ENCODE results near the gene C4orf50. TPM values are rescaled to one million over a fixed set of nuclear protein-coding genes. Genes with fewer than 3 reads are reported as not detected.

C4orf50 gene
- polyA plus RNA-seq, 1 donor from 2014 or later: 1.6 TPM

DNA sequence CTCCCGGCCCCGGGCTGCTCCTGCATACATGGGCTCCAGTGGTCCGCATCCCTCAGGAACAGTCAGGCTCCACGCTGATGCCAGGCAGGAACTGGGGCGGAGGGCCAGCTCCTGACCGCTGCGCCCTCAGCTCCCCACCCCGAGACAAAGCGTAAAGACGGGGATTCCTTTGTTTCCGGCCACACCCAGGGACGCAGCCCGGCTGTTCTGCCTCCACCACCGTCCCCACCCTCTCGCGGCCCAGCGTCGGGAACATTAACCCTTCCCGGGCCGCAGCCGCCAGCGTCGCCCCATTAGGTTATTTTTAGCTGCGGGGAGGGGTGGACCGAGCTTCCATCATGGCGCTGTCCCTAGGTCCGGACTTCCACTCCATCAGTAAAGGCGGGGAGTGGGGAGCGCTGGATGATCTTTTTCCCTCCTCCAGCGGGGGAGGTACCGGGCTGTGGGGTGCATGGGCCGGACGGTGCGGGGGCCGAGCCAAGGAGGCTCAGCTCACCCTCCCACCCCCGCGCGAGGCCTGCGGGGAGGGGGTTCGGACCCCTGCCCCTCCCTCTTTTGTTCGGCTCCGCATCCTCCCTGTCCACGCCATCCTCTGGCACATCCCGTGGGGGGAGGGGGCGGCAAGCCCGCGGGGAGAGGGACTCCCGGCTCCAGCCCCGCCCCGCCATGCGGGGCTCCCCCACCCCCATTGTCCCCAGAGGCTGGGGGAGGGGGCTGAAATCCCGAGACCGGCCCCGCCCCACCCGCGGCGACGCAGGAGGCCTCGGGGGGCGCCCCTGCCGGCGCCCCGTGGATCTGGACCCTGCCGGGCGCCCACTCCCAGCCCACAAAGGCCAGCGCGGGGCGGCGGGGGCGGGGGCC is 130.6 kb downstream of the C4orf50 start:
- Histone ChIP-seq H3F3A (ENCODE audit: insufficient read depth, low read length, poor library complexity, severe bottlenecking) (no peaks in the 10 kb centered on the region), H3K36me3 (ENCODE audit: insufficient read depth, low read length) (no peaks in the 10 kb centered on the region), H3K79me2 (replicated peaks; ENCODE audit: insufficient read depth, low read length) (peaks cover 92% of the 10 kb centered on the region), H4K20me1 (ENCODE audit: insufficient read depth) (peaks cover 14% of the 10 kb centered on the region), H3K27ac (ENCODE audit: low read length) (peak overlapping the region; percentile 98), H2AFZ (ENCODE audit: low read depth, low read length) (peak overlapping the region; percentile 4), H3K4me2 (ENCODE audit: low read length) (peak overlapping the region; percentile 99), H3K27me3 (ENCODE audit: insufficient read depth, low read depth, low read length) (no peaks in the 10 kb centered on the region), H3K9me2 (ENCODE audit: insufficient read depth, low read length) (no peaks in the 10 kb centered on the region), H3K4me3 (ENCODE audit: low read length) (peak overlapping the region; percentile 87), H3K9ac (ENCODE audit: low read length) (peak overlapping the region; percentile 99), H3K9me3 (ENCODE audit: low read length) (no peaks in the 10 kb centered on the region)
- TF ChIP-seq, protein P1, sequence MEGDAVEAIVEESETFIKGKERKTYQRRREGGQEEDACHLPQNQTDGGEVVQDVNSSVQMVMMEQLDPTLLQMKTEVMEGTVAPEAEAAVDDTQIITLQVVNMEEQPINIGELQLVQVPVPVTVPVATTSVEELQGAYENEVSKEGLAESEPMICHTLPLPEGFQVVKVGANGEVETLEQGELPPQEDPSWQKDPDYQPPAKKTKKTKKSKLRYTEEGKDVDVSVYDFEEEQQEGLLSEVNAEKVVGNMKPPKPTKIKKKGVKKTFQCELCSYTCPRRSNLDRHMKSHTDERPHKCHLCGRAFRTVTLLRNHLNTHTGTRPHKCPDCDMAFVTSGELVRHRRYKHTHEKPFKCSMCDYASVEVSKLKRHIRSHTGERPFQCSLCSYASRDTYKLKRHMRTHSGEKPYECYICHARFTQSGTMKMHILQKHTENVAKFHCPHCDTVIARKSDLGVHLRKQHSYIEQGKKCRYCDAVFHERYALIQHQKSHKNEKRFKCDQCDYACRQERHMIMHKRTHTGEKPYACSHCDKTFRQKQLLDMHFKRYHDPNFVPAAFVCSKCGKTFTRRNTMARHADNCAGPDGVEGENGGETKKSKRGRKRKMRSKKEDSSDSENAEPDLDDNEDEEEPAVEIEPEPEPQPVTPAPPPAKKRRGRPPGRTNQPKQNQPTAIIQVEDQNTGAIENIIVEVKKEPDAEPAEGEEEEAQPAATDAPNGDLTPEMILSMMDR (IDR thresholded peaks at IDR 0.05; ENCODE audit: poor library complexity, severe bottlenecking): peak; percentile 14
- no peak for TF ChIP-seq RAD21 (conservative IDR thresholded peaks at IDR 0.05)
- peak; percentile 35 for TF ChIP-seq TAF1 (IDR thresholded peaks at IDR 0.05; ENCODE audit: low read depth)
- TF ChIP-seq MXI1 (conservative IDR thresholded peaks at IDR 0.05; ENCODE audit: poor library complexity, severe bottlenecking): no peak
- TF ChIP-seq POLR2AphosphoS5 (IDR thresholded peaks at IDR 0.05): peak; percentile 25
- TF ChIP-seq, protein P2, sequence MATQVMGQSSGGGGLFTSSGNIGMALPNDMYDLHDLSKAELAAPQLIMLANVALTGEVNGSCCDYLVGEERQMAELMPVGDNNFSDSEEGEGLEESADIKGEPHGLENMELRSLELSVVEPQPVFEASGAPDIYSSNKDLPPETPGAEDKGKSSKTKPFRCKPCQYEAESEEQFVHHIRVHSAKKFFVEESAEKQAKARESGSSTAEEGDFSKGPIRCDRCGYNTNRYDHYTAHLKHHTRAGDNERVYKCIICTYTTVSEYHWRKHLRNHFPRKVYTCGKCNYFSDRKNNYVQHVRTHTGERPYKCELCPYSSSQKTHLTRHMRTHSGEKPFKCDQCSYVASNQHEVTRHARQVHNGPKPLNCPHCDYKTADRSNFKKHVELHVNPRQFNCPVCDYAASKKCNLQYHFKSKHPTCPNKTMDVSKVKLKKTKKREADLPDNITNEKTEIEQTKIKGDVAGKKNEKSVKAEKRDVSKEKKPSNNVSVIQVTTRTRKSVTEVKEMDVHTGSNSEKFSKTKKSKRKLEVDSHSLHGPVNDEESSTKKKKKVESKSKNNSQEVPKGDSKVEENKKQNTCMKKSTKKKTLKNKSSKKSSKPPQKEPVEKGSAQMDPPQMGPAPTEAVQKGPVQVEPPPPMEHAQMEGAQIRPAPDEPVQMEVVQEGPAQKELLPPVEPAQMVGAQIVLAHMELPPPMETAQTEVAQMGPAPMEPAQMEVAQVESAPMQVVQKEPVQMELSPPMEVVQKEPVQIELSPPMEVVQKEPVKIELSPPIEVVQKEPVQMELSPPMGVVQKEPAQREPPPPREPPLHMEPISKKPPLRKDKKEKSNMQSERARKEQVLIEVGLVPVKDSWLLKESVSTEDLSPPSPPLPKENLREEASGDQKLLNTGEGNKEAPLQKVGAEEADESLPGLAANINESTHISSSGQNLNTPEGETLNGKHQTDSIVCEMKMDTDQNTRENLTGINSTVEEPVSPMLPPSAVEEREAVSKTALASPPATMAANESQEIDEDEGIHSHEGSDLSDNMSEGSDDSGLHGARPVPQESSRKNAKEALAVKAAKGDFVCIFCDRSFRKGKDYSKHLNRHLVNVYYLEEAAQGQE (IDR thresholded peaks at IDR 0.05; ENCODE audit: borderline replicate concordance): peak; percentile 78
- peak; percentile 18 for TF ChIP-seq EP300 (conservative IDR thresholded peaks at IDR 0.05; ENCODE audit: poor library complexity, severe bottlenecking)
- TF ChIP-seq SMC3 (conservative IDR thresholded peaks at IDR 0.05; ENCODE audit: poor library complexity): no peak
- no peak for TF ChIP-seq EZH2 (IDR thresholded peaks at IDR 0.05; ENCODE audit: borderline replicate concordance, insufficient read depth, low read length, poor library complexity, severe bottlenecking)

DNA sequence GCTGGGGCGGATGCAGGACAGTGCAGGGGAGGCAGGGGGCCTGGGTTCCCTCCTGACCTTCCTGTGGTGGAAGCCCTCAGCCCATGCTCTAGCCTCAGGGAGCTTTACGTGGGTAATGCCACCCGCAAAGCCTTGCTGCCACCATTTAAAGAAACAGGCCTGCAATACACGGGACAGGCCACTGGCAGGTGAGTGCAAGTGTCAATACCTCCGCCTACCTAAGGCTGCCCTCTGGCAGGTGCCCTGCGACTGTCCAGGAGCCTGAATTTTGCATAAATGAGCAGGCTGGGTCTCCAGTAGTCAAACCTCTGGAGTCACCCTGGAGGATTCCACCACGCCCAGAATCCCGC is 131.2 kb downstream of the C4orf50 start:
- Histone ChIP-seq H3K4me2 (ENCODE audit: low read length) (peak overlapping the region; percentile 99), H2AFZ (ENCODE audit: low read depth, low read length) (peak overlapping the region; percentile 4), H3K9ac (ENCODE audit: low read length) (peak overlapping the region; percentile 99), H3K4me3 (ENCODE audit: low read length) (peak overlapping the region; percentile 87), H3K27me3 (ENCODE audit: insufficient read depth, low read depth, low read length) (no peaks in the 10 kb centered on the region), H3K9me2 (ENCODE audit: insufficient read depth, low read length) (no peaks in the 10 kb centered on the region), H3F3A (ENCODE audit: insufficient read depth, low read length, poor library complexity, severe bottlenecking) (no peaks in the 10 kb centered on the region), H3K27ac (ENCODE audit: low read length) (peak overlapping the region; percentile 98), H4K20me1 (ENCODE audit: insufficient read depth) (peaks cover 20% of the 10 kb centered on the region), H3K36me3 (ENCODE audit: insufficient read depth, low read length) (no peaks in the 10 kb centered on the region), H3K79me2 (replicated peaks; ENCODE audit: insufficient read depth, low read length) (peaks cover 95% of the 10 kb centered on the region), H3K9me3 (ENCODE audit: low read length) (no peaks in the 10 kb centered on the region)
- no peak for TF ChIP-seq EZH2 (IDR thresholded peaks at IDR 0.05; ENCODE audit: borderline replicate concordance, insufficient read depth, low read length, poor library complexity, severe bottlenecking)
- TF ChIP-seq MXI1 (conservative IDR thresholded peaks at IDR 0.05; ENCODE audit: poor library complexity, severe bottlenecking): no peak
- TF ChIP-seq EP300 (conservative IDR thresholded peaks at IDR 0.05; ENCODE audit: poor library complexity, severe bottlenecking): no peak
- TF ChIP-seq, protein P1 (IDR thresholded peaks at IDR 0.05; ENCODE audit: poor library complexity, severe bottlenecking): no peak
- no peak for TF ChIP-seq SMC3 (conservative IDR thresholded peaks at IDR 0.05; ENCODE audit: poor library complexity)
- no peak for TF ChIP-seq TAF1 (IDR thresholded peaks at IDR 0.05; ENCODE audit: low read depth)
- no peak for TF ChIP-seq POLR2AphosphoS5 (IDR thresholded peaks at IDR 0.05)
- TF ChIP-seq, protein P2 (IDR thresholded peaks at IDR 0.05; ENCODE audit: borderline replicate concordance): no peak
- no peak for TF ChIP-seq RAD21 (conservative IDR thresholded peaks at IDR 0.05)
